Keratinocyte (primary cell): Measurements from ENCODE around the gene ZSCAN23. TPM values are rescaled to one million over a fixed set of nuclear protein-coding genes. Genes with fewer than 3 reads are reported as not detected.
A peak's percentile ranks its signal among the peaks of the same experiment; 100 is the strongest.
"Not testable (repeated sequence)": the region's sequence is repeated elsewhere in the genome, so short reads cannot be mapped to it uniquely, and the experiment has no call there.

Experiments used
- DNase-seq: peaks from one replicate; pipeline ENCODE4 v3.0.0-alpha.2; 2011; ENCODE audit warnings: low read depth, missing footprints, low spot score
- FAIRE-seq: peaks from 2 replicates; lab custom pipeline; 2011; peaks lifted over from hg19 to GRCh38; lab: Jason Lieb, UNC
- H2AFZ ChIP-seq: 2 replicates; pipeline ENCODE4 v1.6.0; 2012; ENCODE audit warnings: low read length, control low read depth, inconsistent platforms; ENCODE audit not compliant: control insufficient read depth
- H3K27ac ChIP-seq: 2 replicates; pipeline ENCODE4 v1.5.1; 2011; ENCODE audit warnings: low read length; ENCODE audit not compliant: control insufficient read depth, insufficient read depth
- H3K27me3 ChIP-seq: 3 replicates; pipeline ENCODE4 v1.6.0; 2011; ENCODE audit warnings: low read length; ENCODE audit not compliant: control insufficient read depth, insufficient read depth; ENCODE audit errors: extremely low read depth
- H3K36me3 ChIP-seq, 2 experiments: 2 replicates in 1 of 2; 3 replicates in 1 of 2; pipeline ENCODE4 v1.5.1; 2011; ENCODE audit warnings: low read length in 2 of 2, mild to moderate bottlenecking in 1 of 2; ENCODE audit not compliant: control insufficient read depth in 2 of 2, insufficient read depth in 2 of 2; ENCODE audit errors: extremely low read depth in 1 of 2
- H3K4me1 ChIP-seq: 3 replicates; pipeline ENCODE4 v1.5.1; 2011; ENCODE audit warnings: low read length; ENCODE audit not compliant: control insufficient read depth, insufficient read depth; ENCODE audit errors: extremely low read depth
- H3K4me2 ChIP-seq: 3 replicates; pipeline ENCODE4 v1.6.0; 2011; ENCODE audit warnings: low read depth, low read length; ENCODE audit not compliant: control insufficient read depth, insufficient read depth; ENCODE audit errors: extremely low read depth
- H3K4me3 ChIP-seq, 3 experiments: fragments of 200-600 bp in 1 of 3; sonication (generic) in 1 of 3; 2 replicates in 2 of 3; 3 replicates in 1 of 3; pipeline ENCODE4 v1.5.1; 2011 to 2016; ENCODE audit warnings: low read length in 3 of 3, mild to moderate bottlenecking in 3 of 3, control low read depth in 2 of 3, inconsistent platforms in 1 of 3, low read depth in 1 of 3, mixed read lengths in 1 of 3, mixed run types in 1 of 3, moderate library complexity in 1 of 3; ENCODE audit not compliant: control insufficient read depth in 2 of 3, insufficient read depth in 2 of 3; ENCODE audit errors: extremely low read depth in 1 of 3
- H3K79me2 ChIP-seq: 2 replicates; pipeline ENCODE4 v1.6.0; 2012; ENCODE audit warnings: low read length; ENCODE audit not compliant: control insufficient read depth, insufficient read depth
- H3K9ac ChIP-seq: 3 replicates; pipeline ENCODE4 v1.6.0; 2011; ENCODE audit warnings: low read length; ENCODE audit not compliant: control insufficient read depth, insufficient read depth; ENCODE audit errors: extremely low read depth
- H3K9me1 ChIP-seq: 3 replicates; pipeline ENCODE4 v1.6.0; 2011; ENCODE audit warnings: low read length; ENCODE audit not compliant: control insufficient read depth, insufficient read depth; ENCODE audit errors: extremely low read depth
- H3K9me3 ChIP-seq: 2 replicates; pipeline ENCODE4 v1.5.1; 2012; ENCODE audit warnings: low read depth, low read length; ENCODE audit not compliant: control insufficient read depth
- H4K20me1 ChIP-seq: 3 replicates; pipeline ENCODE4 v1.6.0; 2011; ENCODE audit warnings: low read length; ENCODE audit not compliant: control insufficient read depth, insufficient read depth; ENCODE audit errors: extremely low read depth
- CTCF ChIP-seq, 3 experiments: IDR thresholded peaks in 1 of 3; conservative IDR thresholded peaks in 1 of 3; optimal IDR thresholded peaks in 1 of 3; 2 replicates in 2 of 3; 3 replicates in 1 of 3; pipeline versions ENCODE3 to v1.5.1; 2011; ENCODE audit warnings: low read length in 3 of 3, mild to moderate bottlenecking in 3 of 3, moderate library complexity in 2 of 3, control low read depth in 1 of 3, inconsistent platforms in 1 of 3; ENCODE audit not compliant: insufficient read depth in 2 of 3; ENCODE audit errors: extremely low read depth in 1 of 3
- EZH2 ChIP-seq: IDR thresholded peaks from one replicate; pipeline ENCODE4 v1.6.1; 2012; ENCODE audit warnings: inconsistent platforms, mild to moderate bottlenecking, low read length, moderate library complexity
- dilution Hi-C: fragments of 300-500 bp; cut with MboI; formaldehyde crosslinking; loops from one replicate; pipeline ENCODE4 v1.7.0; 2020; ENCODE audit warnings: low sequenced_read_pairs; ENCODE audit not compliant: extremely low pct_ligation_motif_present
- polyA plus RNA-seq, 5 experiments: library from polyadenylated mRNA; depleted of rRNA in 3 of 5; stranded (reverse) in 3 of 5; stranded (forward) in 1 of 5; unstranded in 1 of 5; fragments of >200 nt; gene quantifications; 1 replicate in 1 of 5; 2 replicates in 3 of 5; 3 replicates in 1 of 5; pipeline versions ENCODE4 v1.2.1 to v1.2.3, GENCODE V29; 2011 to 2012; ENCODE audit warnings: missing spikeins in 2 of 5, low read depth in 1 of 5, low replicate concordance in 1 of 5

ZSCAN23 gene
- polyA plus RNA-seq, 1 donor (not counting 4 experiments of a cell fraction or from before 2014, with no cell fraction given) = 1.8 TPM

- no peak overlapping the region for H3K9ac ChIP-seq
- H3K4me1 ChIP-seq = no peaks in the 10 kb centered on the region
- no peak overlapping the region for H3K4me2 ChIP-seq
- H3K36me3 ChIP-seq = no peaks in the 10 kb centered on the region
- no peak overlapping the region for H3K4me3 ChIP-seq
- H3K9me1 ChIP-seq = no peaks in the 10 kb centered on the region
- DNase-seq = no peak
- FAIRE-seq = no peak
- peaks cover 3% of the 10 kb centered on the region for H3K27me3 ChIP-seq
- H4K20me1 ChIP-seq = no peaks in the 10 kb centered on the region
- dilution Hi-C loops = no loop called here
- H2AFZ ChIP-seq = no peak overlapping the region
- H3K27ac ChIP-seq = no peak overlapping the region
- no peaks in the 10 kb centered on the region for H3K9me3 ChIP-seq
- TF ChIP-seq EZH2 = no peak
- no peak for TF ChIP-seq CTCF (optimal IDR thresholded peaks at IDR 0.05 in 1 of 3, IDR thresholded peaks at IDR 0.05 in 1 of 3, conservative IDR thresholded peaks at IDR 0.05 in 1 of 3; ENCODE audit: extremely low read depth in 1 of 3, insufficient read depth in 2 of 3, low read length in 3 of 3)
- H3K79me2 ChIP-seq = no peaks in the 10 kb centered on the region
Measured at GRCh38 chr6:28458568-28458967, 15.3 kb upstream of the ZSCAN23 start.

GRCh38 chr6:28449056-28449455 lies 5.8 kb upstream of the ZSCAN23 start:
- Histone ChIP-seq H3K9me1 (no peaks in the 10 kb centered on the region), H3K27ac (no peak overlapping the region), H3K9ac (no peak overlapping the region), H3K4me1 (no peaks in the 10 kb centered on the region), H3K36me3 (no peaks in the 10 kb centered on the region), H4K20me1 (no peaks in the 10 kb centered on the region), H3K79me2 (no peaks in the 10 kb centered on the region), H3K9me3 (no peaks in the 10 kb centered on the region), H3K4me3 (no peak overlapping the region), H3K27me3 (peaks cover 11% of the 10 kb centered on the region), H3K4me2 (no peak overlapping the region), H2AFZ (no peak overlapping the region)
- FAIRE-seq (no peak), DNase-seq (no peak)
- dilution Hi-C loops = no loop called here
- TF ChIP-seq CTCF (optimal IDR thresholded peaks at IDR 0.05 in 1 of 3, IDR thresholded peaks at IDR 0.05 in 1 of 3, conservative IDR thresholded peaks at IDR 0.05 in 1 of 3; ENCODE audit: extremely low read depth in 1 of 3, insufficient read depth in 2 of 3, low read length in 3 of 3) = no peak
- TF ChIP-seq EZH2 = no peak

GRCh38 chr6:28447512-28447906 lies 4.2 kb upstream of the ZSCAN23 start:
- H3K9me3 ChIP-seq, H3K36me3 ChIP-seq, H4K20me1 ChIP-seq, DNase-seq, H3K9ac ChIP-seq, H2AFZ ChIP-seq, H3K79me2 ChIP-seq, dilution Hi-C loops, H3K9me1 ChIP-seq, FAIRE-seq, H3K27ac ChIP-seq, H3K4me1 ChIP-seq: not testable (repeated sequence)
- Histone ChIP-seq H3K4me2 (peak overlapping the region; percentile 71), H3K4me3 (peak overlapping the region in 1 of 3 experiments; percentile 18), H3K27me3 (peaks cover 11% of the 10 kb centered on the region)
